Smooth muscle cell (in vitro differentiated cells): ENCODE data around the gene ITGA7. TPM values are rescaled to one million over a fixed set of nuclear protein-coding genes. Genes with fewer than 3 reads are reported as not detected.

Experiments used
- DNase-seq: peaks from one replicate; lab custom pipeline; 2025; ENCODE audit not compliant: unreplicated experiment; lab: John Stamatoyannopoulos, UW
- H2AFZ ChIP-seq: fragments of 200-600 bp; sonication (generic); 2 replicates; pipeline ENCODE4 v1.6.0; 2016; ENCODE audit warnings: antibody characterized with exemption, low read depth, mild to moderate bottlenecking
- H3F3A ChIP-seq: fragments of 200-600 bp; sonication (generic); 2 replicates; pipeline ENCODE4 v1.6.0; 2017; ENCODE audit warnings: antibody characterized with exemption, low read depth
- H3K27ac ChIP-seq: fragments of 200-600 bp; sonication (generic); 2 replicates; pipeline ENCODE4 v1.5.1; 2016; ENCODE audit warnings: low read depth, mild to moderate bottlenecking
- H3K27me3 ChIP-seq: fragments of 200-600 bp; sonication (generic); 2 replicates; pipeline ENCODE4 v1.6.1; 2016; ENCODE audit warnings: low read depth, mild to moderate bottlenecking
- H3K36me3 ChIP-seq: fragments of 200-600 bp; sonication (generic); 2 replicates; pipeline ENCODE4 v1.5.1; 2016; ENCODE audit warnings: low read depth
- H3K4me1 ChIP-seq: fragments of 200-600 bp; sonication (generic); 2 replicates; pipeline ENCODE4 v1.5.1; 2016; ENCODE audit warnings: low read depth
- H3K4me2 ChIP-seq: fragments of 200-600 bp; sonication (generic); 2 replicates; pipeline ENCODE4 v1.6.0; 2016; ENCODE audit warnings: mild to moderate bottlenecking
- H3K4me3 ChIP-seq: fragments of 200-600 bp; sonication (generic); 2 replicates; pipeline ENCODE4 v1.5.1; 2016; ENCODE audit warnings: mild to moderate bottlenecking
- H3K79me2 ChIP-seq: fragments of 200-600 bp; sonication (generic); 2 replicates; pipeline ENCODE4 v1.6.0; 2016; ENCODE audit warnings: low read depth, mild to moderate bottlenecking
- H3K9ac ChIP-seq: fragments of 200-600 bp; sonication (generic); 2 replicates; pipeline ENCODE4 v1.6.0; 2016; ENCODE audit warnings: low read depth
- H3K9me3 ChIP-seq: fragments of 200-600 bp; sonication (generic); replicated peaks from 2 replicates; pipeline ENCODE4 v1.5.1; 2016; ENCODE audit warnings: low read depth
- H4K20me1 ChIP-seq: fragments of 200-600 bp; sonication (generic); 2 replicates; pipeline ENCODE4 v1.6.0; 2016; ENCODE audit warnings: low read depth
- CTCF ChIP-seq: fragments of 200-600 bp; sonication (generic); IDR thresholded peaks from 2 replicates; pipeline ENCODE4 v1.5.1; 2017; ENCODE audit warnings: borderline replicate concordance, mild to moderate bottlenecking, antibody characterized with exemption; ENCODE audit not compliant: insufficient read depth, poor library complexity, severe bottlenecking
- WGBS: methylation state at CpG from one replicate; pipeline ENCODE4 v1.1.7; 2016; ENCODE audit warnings: low lambda C conversion rate; 5-methylcytosine and 5-hydroxymethylcytosine counted together
- polyA plus RNA-seq: library from polyadenylated mRNA; unstranded; fragments of >200 nt; fragmentation: Nextera tagmentation; extraction: Ambion mirVana; gene quantifications from 2 replicates; pipeline ENCODE4 v1.2.1, GENCODE V29; 2016
- total RNA-seq: library from RNA; depleted of rRNA; stranded (reverse); fragments of >200 nt; gene quantifications from 2 replicates; pipeline ENCODE4 v1.2.3, GENCODE V29; 2014

ITGA7 gene
- total and polyA plus RNA-seq, 2 experiments from 2014 or later = 0.90 to 1.1 TPM

- no peak for TF ChIP-seq CTCF
- peaks cover 5% of the 10 kb centered on the region for H3K36me3 ChIP-seq
- no peak for DNase-seq
- no peak overlapping the region for H3K4me2 ChIP-seq
- H3K9me3 ChIP-seq = no peaks in the 10 kb centered on the region
- H2AFZ ChIP-seq = no peak overlapping the region
- peaks cover 7% of the 10 kb centered on the region for H3K79me2 ChIP-seq
- H3K27me3 ChIP-seq = no peaks in the 10 kb centered on the region
- H3K4me3 ChIP-seq = no peak overlapping the region
- H3K4me1 ChIP-seq = peaks cover 34% of the 10 kb centered on the region
- H3K27ac ChIP-seq = no peak overlapping the region
- no peaks in the 10 kb centered on the region for H3F3A ChIP-seq
- H4K20me1 ChIP-seq = peaks cover 48% of the 10 kb centered on the region
- H3K9ac ChIP-seq = no peak overlapping the region
Observed at GRCh38 chr12:55746913-55747231, 39.2 kb upstream of the ITGA7 start.

DNA sequence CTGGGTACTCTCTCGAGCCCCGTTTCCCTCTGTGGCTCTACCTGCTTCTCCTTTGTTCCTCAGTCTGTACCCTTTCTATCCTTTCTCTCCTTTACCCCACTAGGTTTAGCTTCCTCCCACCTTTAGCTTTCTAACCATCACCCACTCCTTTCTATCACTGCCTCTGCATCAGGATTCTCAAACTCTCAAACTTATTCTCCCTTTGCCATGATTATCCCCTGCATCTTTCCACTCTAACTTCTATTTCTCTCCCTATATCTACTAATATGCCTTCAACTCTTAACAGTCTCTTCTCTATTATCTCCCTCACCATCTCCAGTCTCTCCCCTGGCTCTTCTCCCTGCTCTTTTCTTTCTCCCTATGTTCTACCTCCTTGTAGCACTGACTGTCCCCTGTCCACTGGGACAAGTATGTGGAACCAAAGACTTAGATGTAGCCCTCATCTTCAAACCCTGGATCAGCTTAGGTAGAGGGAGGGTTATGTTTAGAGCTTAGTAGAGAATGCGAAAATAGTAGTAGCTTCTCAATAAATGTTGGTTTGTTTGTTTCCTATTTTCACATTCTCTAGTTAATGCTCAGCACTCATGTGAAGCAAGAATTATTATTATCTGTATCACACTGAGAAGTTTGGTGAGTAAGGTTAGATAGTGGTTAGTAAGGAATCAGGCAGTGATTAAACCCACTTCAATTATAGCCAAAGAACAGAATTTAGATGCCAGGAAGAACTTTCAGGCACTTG lies 38.6 kb upstream of the ITGA7 start:
- Histone ChIP-seq H4K20me1 (peaks cover 48% of the 10 kb centered on the region), H3K9ac (no peak overlapping the region), H3K4me1 (peaks cover 35% of the 10 kb centered on the region), H3F3A (no peaks in the 10 kb centered on the region), H2AFZ (no peak overlapping the region), H3K4me2 (peak overlapping the region; percentile 96), H3K9me3 (no peaks in the 10 kb centered on the region), H3K4me3 (no peak overlapping the region), H3K36me3 (peaks cover 5% of the 10 kb centered on the region), H3K79me2 (peaks cover 7% of the 10 kb centered on the region), H3K27me3 (no peaks in the 10 kb centered on the region), H3K27ac (peak overlapping the region; percentile 58)
- no peak for DNase-seq
- TF ChIP-seq CTCF = no peak
- WGBS = 34% methylated on average over 3 of the region's 3 CpGs

DNA sequence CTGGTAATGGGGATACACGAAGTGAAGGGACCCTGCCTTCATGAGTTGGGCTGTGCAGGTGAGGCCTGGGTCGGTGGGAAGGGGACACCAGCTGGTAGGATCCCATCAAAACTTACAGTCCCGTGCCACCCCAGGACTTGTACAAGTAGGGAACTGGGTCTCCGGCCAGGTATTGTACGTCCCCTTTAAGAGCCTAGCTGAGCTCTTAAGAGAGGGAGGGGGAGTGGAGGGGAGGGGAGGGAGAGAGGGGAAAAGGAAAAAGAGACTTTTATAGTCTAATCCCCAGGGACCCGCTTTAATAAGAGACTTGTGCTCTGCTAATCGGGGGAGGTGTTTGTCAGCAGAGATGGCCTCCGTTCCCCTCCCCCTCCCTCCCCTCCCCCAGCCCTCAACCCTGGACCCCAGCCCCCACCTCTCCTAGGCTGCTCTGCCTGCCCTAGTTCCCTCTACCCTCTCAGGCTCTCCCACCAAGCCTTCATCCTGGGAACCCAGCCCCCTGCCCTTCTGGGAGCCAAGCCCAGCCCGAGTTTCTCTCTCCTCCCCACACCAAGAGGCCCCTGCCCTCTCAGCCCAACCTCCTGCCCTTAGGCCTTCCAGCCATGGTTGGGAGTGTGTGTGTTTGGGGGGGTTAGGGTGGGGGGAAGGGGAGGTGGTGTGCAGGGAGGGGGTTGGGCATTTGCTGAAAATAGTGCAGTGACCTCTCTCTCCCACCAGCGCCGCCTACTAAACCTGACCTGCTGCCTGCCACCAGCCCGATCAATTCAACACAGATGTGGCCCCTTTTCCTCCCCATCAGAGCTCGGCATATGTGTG lies 37.9 kb upstream of the ITGA7 start:
- no peak for TF ChIP-seq CTCF
- no peaks in the 10 kb centered on the region for H3K27me3 ChIP-seq
- H3K4me1 ChIP-seq = peaks cover 35% of the 10 kb centered on the region
- H3K36me3 ChIP-seq = peaks cover under 1% of the 10 kb centered on the region
- H2AFZ ChIP-seq = no peak overlapping the region
- peaks cover 48% of the 10 kb centered on the region for H4K20me1 ChIP-seq
- H3K9ac ChIP-seq = no peak overlapping the region
- no peak for DNase-seq
- 10% methylated on average over 11 of the region's 13 CpGs for WGBS
- H3K4me2 ChIP-seq = peak overlapping the region; percentile 96
- peaks cover 7% of the 10 kb centered on the region for H3K79me2 ChIP-seq
- H3F3A ChIP-seq = no peaks in the 10 kb centered on the region
- peak overlapping the region; percentile 58 for H3K27ac ChIP-seq
- peak overlapping the region; percentile 80 for H3K4me3 ChIP-seq
- no peaks in the 10 kb centered on the region for H3K9me3 ChIP-seq
